A549 (cell line): ENCODE data around the gene LRP1. TPM values are rescaled to one million over a fixed set of nuclear protein-coding genes. Genes with fewer than 3 reads are reported as not detected.
A peak's percentile ranks its signal among the peaks of the same experiment; 100 is the strongest.

Experiments used
- ATAC-seq, 2 experiments: fragments of 200-7000 bp in 1 of 2; fragments of >200 bp in 1 of 2; cut with Nextera tagmentation in 1 of 2; cut with Tn5 transposase in 1 of 2; 3 replicates each; pipeline versions ENCODE4 v1.8.0 to v1.9.1; 2018 to 2020; ENCODE audit warnings: mild to moderate bottlenecking in 1 of 2, moderate library complexity in 1 of 2
- CTCF ChIA-PET: fragments of 300-600 bp; sonication (Branson Sonifier 250); formaldehyde crosslinking; extraction: SDS; loops from one replicate; lab custom pipeline; 2021; ENCODE audit warnings: antibody characterized with exemption, inconsistent platforms; lab: Yijun Ruan, JAX
- POLR2A ChIA-PET: fragments of 350-600 bp; formaldehyde crosslinking; extraction: SDS; loops from one replicate; lab custom pipeline; 2021; ENCODE audit warnings: antibody characterized with exemption, inconsistent platforms; lab: Yijun Ruan, JAX
- DNase-seq, 2 experiments: peaks; one replicate each; pipeline versions ENCODE4 v3.0.0 to v3.0.0-alpha.2; 2011 to 2016; ENCODE audit warnings: low read depth in 1 of 2, low spot score in 1 of 2
- FAIRE-seq: peaks from 2 replicates; lab custom pipeline; 2011; peaks lifted over from hg19 to GRCh38; lab: Jason Lieb, UNC
- H3K27ac ChIP-seq, 2 experiments: fragments of >200 bp; sonication (Bioruptor Twin); formaldehyde crosslinking; 3 replicates each; pipeline ENCODE4 v1.5.1; 2016 to 2017
- H3K4me1 ChIP-seq: fragments of >200 bp; sonication (Bioruptor Twin); formaldehyde crosslinking; 3 replicates; pipeline ENCODE4 v1.6.1; 2016
- H3K4me2 ChIP-seq: fragments of >200 bp; sonication (Bioruptor Twin); formaldehyde crosslinking; 3 replicates; pipeline ENCODE4 v1.6.1; 2016
- H3K4me3 ChIP-seq: fragments of >200 bp; sonication (Bioruptor Twin); formaldehyde crosslinking; 3 replicates; pipeline ENCODE4 v1.5.1; 2016
- H3K9me3 ChIP-seq: fragments of >200 bp; sonication (Bioruptor Twin); formaldehyde crosslinking; 3 replicates; pipeline ENCODE4 v1.6.1; 2016
- BHLHE40 ChIP-seq: IDR thresholded peaks from 2 replicates; pipeline ENCODE4 v1.6.1; 2012; ENCODE audit warnings: low read depth, low read length, inconsistent platforms
- CHD2 ChIP-seq: fragments of 150-350 bp; IDR thresholded peaks from 2 replicates; pipeline ENCODE4 v1.6.1; 2014; ENCODE audit warnings: low read length; ENCODE audit not compliant: partially characterized antibody
- EHF ChIP-seq: fragments of 250-450 bp; sonication (Bioruptor Pico); IDR thresholded peaks from 2 replicates; pipeline ENCODE4 v1.5.0; 2020; ENCODE audit warnings: mild to moderate bottlenecking
- EHMT2 ChIP-seq: fragments of 200-600 bp; sonication (generic); IDR thresholded peaks from 2 replicates; pipeline ENCODE4 v1.6.1; 2016; ENCODE audit warnings: antibody characterized with exemption, low read depth, mild to moderate bottlenecking, moderate library complexity
- ELK1 ChIP-seq: fragments of 150-350 bp; IDR thresholded peaks from 2 replicates; pipeline ENCODE4 v1.6.1; 2014; ENCODE audit warnings: low read depth, mild to moderate bottlenecking, low read length
- HDAC2 ChIP-seq: fragments of 200-600 bp; sonication (generic); IDR thresholded peaks from 2 replicates; pipeline ENCODE4 v1.6.1; 2016
- HES2 ChIP-seq: fragments of >200 bp; sonication (Bioruptor Twin); formaldehyde crosslinking; IDR thresholded peaks from 2 replicates; pipeline ENCODE4 v1.6.1; 2016
- HEYL ChIP-seq: fragments of 250-450 bp; sonication (Bioruptor Pico); IDR thresholded peaks from 2 replicates; pipeline ENCODE4 v1.8.0; 2021; ENCODE audit warnings: mild to moderate bottlenecking, moderate library complexity
- HMGXB4 ChIP-seq: fragments of 250-450 bp; sonication (Bioruptor Pico); IDR thresholded peaks from 2 replicates; pipeline ENCODE4 v1.5.0; 2021; ENCODE audit warnings: mild to moderate bottlenecking, moderate library complexity, borderline replicate concordance
- HOXA7 ChIP-seq: fragments of 250-450 bp; sonication (Bioruptor Pico); IDR thresholded peaks from 2 replicates; pipeline ENCODE4 v1.5.0; 2020; ENCODE audit warnings: mild to moderate bottlenecking, moderate library complexity
- HOXB5 ChIP-seq: fragments of 250-450 bp; sonication (Bioruptor Pico); IDR thresholded peaks from 2 replicates; pipeline ENCODE4 v1.5.0; 2020; ENCODE audit warnings: mild to moderate bottlenecking, moderate library complexity
- JUN ChIP-seq, 2 experiments: fragments of >200 bp; sonication (Bioruptor Twin); formaldehyde crosslinking; IDR thresholded peaks; 2 replicates in 1 of 2; 3 replicates in 1 of 2; pipeline ENCODE4 v1.6.1; 2016 to 2017
- KDM5A ChIP-seq: fragments of 200-600 bp; sonication (generic); IDR thresholded peaks from 2 replicates; pipeline ENCODE4 v1.6.1; 2016; ENCODE audit warnings: antibody characterized with exemption, mild to moderate bottlenecking
- MAFK ChIP-seq: fragments of 450-650 bp; IDR thresholded peaks from 2 replicates; pipeline ENCODE4 v1.6.1; 2014; ENCODE audit not compliant: partially characterized antibody
- MYC ChIP-seq: IDR thresholded peaks from 2 replicates; pipeline ENCODE4 v1.6.1; 2012; ENCODE audit warnings: mild to moderate bottlenecking, inconsistent platforms, low read length, improper control_type of control experiment, borderline replicate concordance
- NPAS2 ChIP-seq: fragments of 250-450 bp; sonication (Bioruptor Pico); IDR thresholded peaks from 2 replicates; pipeline ENCODE4 v1.8.0; 2022; ENCODE audit warnings: mild to moderate bottlenecking, moderate library complexity, borderline replicate concordance
- RARB ChIP-seq: fragments of 250-450 bp; sonication (Bioruptor Pico); IDR thresholded peaks from 2 replicates; pipeline ENCODE4 v1.8.0; 2021; ENCODE audit warnings: mild to moderate bottlenecking, moderate library complexity
- RCOR1 ChIP-seq: fragments of 150-350 bp; IDR thresholded peaks from 2 replicates; pipeline ENCODE4 v1.6.1; 2014; ENCODE audit warnings: antibody characterized with exemption, low read length, low read depth
- RFX5 ChIP-seq: fragments of 450-650 bp; IDR thresholded peaks from 2 replicates; pipeline ENCODE4 v1.7.1; 2014; ENCODE audit warnings: antibody characterized with exemption, mild to moderate bottlenecking, moderate library complexity
- SMC3 ChIP-seq: fragments of >200 bp; sonication (Bioruptor Twin); formaldehyde crosslinking; IDR thresholded peaks from 3 replicates; pipeline ENCODE4 v1.6.1; 2018; ENCODE audit warnings: inconsistent platforms
- SREBF2 ChIP-seq: fragments of 450-650 bp; IDR thresholded peaks from 2 replicates; pipeline ENCODE4 v1.6.1; 2014; ENCODE audit warnings: mild to moderate bottlenecking, moderate library complexity
- TP53 ChIP-seq: fragments of 250-450 bp; sonication (Bioruptor Pico); IDR thresholded peaks from 2 replicates; pipeline ENCODE4 v1.5.0; 2021; ENCODE audit warnings: mild to moderate bottlenecking, moderate library complexity
- USF2 ChIP-seq: fragments of 450-650 bp; IDR thresholded peaks from 2 replicates; pipeline ENCODE4 v1.6.1; 2014; ENCODE audit warnings: antibody characterized with exemption
- ZSCAN20 ChIP-seq: fragments of 250-450 bp; sonication (Bioruptor Pico); IDR thresholded peaks from 2 replicates; pipeline ENCODE4 v1.8.0; 2022; ENCODE audit warnings: mild to moderate bottlenecking, moderate library complexity
- WGBS: methylation state at CpG from one replicate; pipeline ENCODE4 v1.1.6; 2017; ENCODE audit errors: missing lambda C conversion rate; 5-methylcytosine and 5-hydroxymethylcytosine counted together
- polyA plus RNA-seq, 4 experiments: library from polyadenylated mRNA; depleted of rRNA in 3 of 4; stranded (reverse); fragments of >200 nt; fragmentation: RNase III in 1 of 4; extraction: RNeasy Plus Mini Kit Qiagen cat#74134 plus additional on column Dnase treatment in 1 of 4; gene quantifications; 2 replicates in 3 of 4; 3 replicates in 1 of 4; pipeline ENCODE4 v1.2.3, GENCODE V29; 2011 to 2017

Gene LRP1
- polyA plus RNA-seq, 2 of the 4 experiments (the other 2 are of a cell fraction) = 5.6 to 9.4 TPM

- DNase-seq (no peak), ATAC-seq (peak in 1 of 2 experiments; percentile 1; a peak in 2 of 6 replicates), FAIRE-seq (no peak)
- CTCF ChIA-PET = interaction anchor here (0.5 to 8.5 kb wide), 16 partner anchors 10 to 251 kb away, joined by 3 to 615 read pairs (median 9); partner anchors contain the start of genes INHBE, SHMT2 and STAT6
- 60% methylated on average over 11 of the region's 11 CpGs for WGBS
- no peaks in the 10 kb centered on the region for H3K9me3 ChIP-seq
- no peak overlapping the region for H3K27ac ChIP-seq
- peaks cover 31% of the 10 kb centered on the region for H3K4me1 ChIP-seq
- POLR2A ChIA-PET = interaction anchor here (0.6 to 2.2 kb wide), 2 partner anchors 25 to 32 kb away, joined by 3 to 11 read pairs; no protein-coding TSS in a partner anchor
- H3K4me2 ChIP-seq = no peak overlapping the region
- H3K4me3 ChIP-seq = no peak overlapping the region
- TF ChIP-seq HDAC2 (no peak), ZSCAN20 (no peak), HEYL (no peak), CHD2 (no peak)
Observed at GRCh38 chr12:57215065-57215464, 86.8 kb downstream of the LRP1 start.

GRCh38 chr12:57215668-57216013, 87.4 kb downstream of the LRP1 start:
- TF ChIP-seq HOXA7 (no peak), RFX5 (peak; percentile 95)
- no peaks in the 10 kb centered on the region for H3K9me3 ChIP-seq
- no peak for FAIRE-seq
- POLR2A ChIA-PET = interaction anchor here (0.7 to 0.8 kb wide), 2 partner anchors 21 to 24 kb away, joined by 3 to 5 read pairs; no protein-coding TSS in a partner anchor
- H3K4me1 ChIP-seq = peaks cover 31% of the 10 kb centered on the region
- CTCF ChIA-PET = interaction anchor here (3.8 to 8.5 kb wide), 5 partner anchors 19 to 238 kb away, joined by 23 to 615 read pairs (median 51); partner anchors contain the start of genes INHBE and SHMT2
- peak in 1 of 2 experiments; percentile 5; a peak in 2 of 6 replicates for ATAC-seq
- DNase-seq = no peak
- 42% methylated on average over 5 of the region's 7 CpGs for WGBS
- H3K4me2 ChIP-seq = peak overlapping the region; percentile 100
- peak overlapping the region; percentile 60; the same call in 2 of the 3 replicates for H3K4me3 ChIP-seq
- H3K27ac ChIP-seq = no peak overlapping the region; a peak in 1 of 6 replicates

- POLR2A ChIA-PET = interaction anchor here (0.7 to 0.8 kb wide), 2 partner anchors 21 to 23 kb away, joined by 3 to 5 read pairs; no protein-coding TSS in a partner anchor
- peak; percentile 6 to 10; a peak in 4 of 6 replicates for ATAC-seq
- peaks cover 31% of the 10 kb centered on the region for H3K4me1 ChIP-seq
- peak within 1 kb of the TSS; percentile 60 for H3K4me3 ChIP-seq
- CTCF ChIA-PET = interaction anchor here (1.2 to 8.5 kb wide), 8 partner anchors 19 to 238 kb away, joined by 3 to 615 read pairs (median 34); partner anchors contain the start of genes INHBE and SHMT2
- peak within 1 kb of the TSS; percentile 100 for H3K4me2 ChIP-seq
- H3K9me3 ChIP-seq = no peaks in the 10 kb centered on the region
- DNase-seq = peak in 1 of 2 experiments; percentile 44
- WGBS = 22% methylated on average over 26 of the region's 102 CpGs
- peak within 1 kb of the TSS; percentile 54 to 89 for H3K27ac ChIP-seq
- FAIRE-seq = no peak
- TF ChIP-seq ZSCAN20 (no peak), RCOR1 (no peak), SMC3 (no peak), BHLHE40 (no peak), JUN (IDR thresholded peaks at IDR 0.05) (0 out of 5 replicates have a peak, but pooled peaks of 1 of the 2 experiments have one; percentile 32), HOXB5 (CRISPR knock-in tag) (no peak), SREBF2 (no peak), NPAS2 (CRISPR knock-in tag) (no peak), MYC (no peak), USF2 (no peak), KDM5A (no peak), HMGXB4 (CRISPR knock-in tag) (no peak), TP53 (CRISPR knock-in tag) (no peak), RARB (CRISPR knock-in tag) (no peak), EHF (CRISPR knock-in tag) (no peak), MAFK (no peak), ELK1 (no peak), EHMT2 (no peak), HES2 (no peak)
Observed at GRCh38 chr12:57216014-57216911, 88.0 kb downstream of the LRP1 start, which contains the start of gene NXPH4. NXPH4 (plus strand) TSS chr12:57216794; CDS start chr12:57216970, 176 bp downstream.
